ENCODE data around the gene NF1. TPM values are rescaled to one million over a fixed set of nuclear protein-coding genes. Genes with fewer than 3 reads are reported as not detected.
"Not testable (repeated sequence)": the region's sequence is repeated elsewhere in the genome, so short reads cannot be mapped to it uniquely, and the experiment has no call there.

Gene NF1
- polyA plus RNA-seq, 4 donors: 38.3 to 46.2 (median 41.9) TPM

DNA sequence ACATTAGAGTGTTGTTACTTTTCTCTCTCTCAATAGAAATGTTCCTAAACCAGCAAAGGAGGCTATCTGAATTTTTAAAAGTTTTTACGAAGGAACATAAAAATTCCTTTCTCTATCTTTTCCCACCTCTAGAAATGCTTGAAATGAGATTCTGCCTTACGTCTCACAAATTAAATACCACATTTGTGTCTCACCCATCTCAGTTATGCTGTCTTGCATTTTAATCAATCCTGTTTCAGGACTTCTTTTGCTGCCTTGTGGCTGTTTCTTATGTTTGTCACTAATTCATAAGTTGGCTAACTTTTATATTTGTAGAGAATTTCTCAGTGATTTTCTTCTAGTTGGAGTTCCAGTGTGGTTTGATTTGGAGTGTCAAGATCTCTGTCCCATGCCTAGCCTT is 198.8 kb downstream of the NF1 start:
- DNase-seq (ENCODE audit: low read depth in 4 of 4, low spot score in 3 of 4): no peak

DNA sequence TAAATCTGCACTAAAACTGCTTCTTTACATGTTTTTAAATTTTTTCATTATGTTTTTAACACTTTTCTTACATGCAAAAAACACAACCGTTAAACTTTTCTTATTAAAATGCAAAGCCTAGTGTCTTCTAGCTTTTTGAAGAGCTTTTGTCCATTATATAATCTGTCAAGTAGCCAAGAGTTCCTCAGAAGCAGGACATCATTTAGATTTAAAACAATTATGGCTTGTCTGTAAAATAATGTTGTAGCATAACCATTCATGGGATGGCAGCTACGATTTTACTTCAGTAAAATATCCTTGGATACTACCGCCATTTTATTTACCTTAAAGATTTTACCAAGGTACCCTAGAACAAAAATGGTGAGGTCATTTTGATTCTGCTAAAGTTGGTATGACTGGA is 199.5 kb downstream of the NF1 start:
- DNase-seq (ENCODE audit: low read depth in 4 of 4, low spot score in 3 of 4): no peak

DNA sequence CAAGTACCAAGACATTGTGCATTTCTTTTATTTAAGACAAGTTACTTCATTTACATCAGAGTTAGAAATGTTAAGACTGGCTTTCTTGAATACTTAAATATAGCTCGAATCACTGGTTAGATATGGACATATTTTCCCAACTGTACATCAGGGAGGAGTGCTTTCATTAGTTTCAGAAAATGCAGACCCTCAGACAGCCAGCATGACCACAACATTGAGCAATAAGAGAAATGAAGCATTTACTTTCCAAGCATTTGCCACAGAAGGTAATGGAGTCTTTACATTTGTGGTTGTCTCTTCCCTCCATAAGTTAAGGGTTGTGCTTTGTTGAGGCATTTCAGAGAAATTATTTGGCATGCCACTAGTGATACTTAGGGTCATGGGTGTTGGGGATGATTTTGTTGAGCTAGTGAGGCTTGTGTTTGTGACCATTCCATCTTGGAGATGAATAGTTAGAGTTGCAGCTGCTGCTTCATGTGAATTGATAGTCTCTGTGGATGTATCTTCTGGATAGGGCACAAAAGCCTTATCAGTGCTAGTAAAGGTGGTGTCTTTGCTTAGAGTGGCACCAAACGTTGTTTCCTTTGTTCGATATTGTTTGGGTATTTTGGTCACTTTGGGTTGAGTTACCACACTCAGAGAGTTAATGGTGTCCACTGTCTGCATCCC is 200.2 kb downstream of the NF1 start:
- DNase-seq (ENCODE audit: low read depth in 4 of 4, low spot score in 3 of 4): no peak

DNA sequence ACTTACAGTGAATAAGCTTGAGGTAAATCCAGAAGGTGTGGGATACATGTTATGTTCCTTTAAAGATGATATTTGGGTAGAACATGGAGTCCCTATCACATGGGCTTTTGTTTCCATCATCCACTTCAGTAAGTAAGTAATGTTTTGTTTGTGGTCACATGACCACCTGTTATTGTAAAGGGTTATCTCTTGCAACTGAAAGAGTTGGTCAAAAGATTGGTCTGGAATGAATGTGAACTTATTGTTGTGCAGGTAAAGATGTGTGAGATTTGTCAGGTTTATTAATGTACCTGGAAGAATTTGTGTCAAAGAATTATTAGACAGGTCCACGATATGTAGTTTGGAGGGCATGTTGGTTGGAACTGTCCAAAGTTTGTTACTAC is 200.7 kb downstream of the NF1 start:
- DNase-seq (ENCODE audit: low read depth in 4 of 4, low spot score in 3 of 4): no peak

DNA sequence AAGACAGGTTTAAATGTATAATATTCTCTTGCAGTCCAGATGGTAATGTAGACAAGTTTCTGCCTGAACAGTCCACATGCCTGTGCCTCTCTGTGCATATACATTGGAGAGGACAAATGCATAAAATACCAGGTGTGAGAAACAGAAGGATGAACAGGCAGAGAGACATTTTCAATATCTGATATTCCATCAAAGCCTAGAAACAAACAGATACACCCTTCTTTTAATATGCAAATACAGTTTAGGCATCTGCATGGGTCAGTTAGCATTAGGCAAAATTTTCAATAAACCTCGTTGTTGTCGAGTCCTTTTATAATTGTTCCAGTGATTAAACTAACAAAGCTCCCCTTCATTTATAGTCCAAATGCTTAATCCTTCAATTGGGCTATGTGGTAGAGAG is 201.4 kb downstream of the NF1 start:
- no peak for DNase-seq (ENCODE audit: low read depth in 4 of 4, low spot score in 3 of 4)

DNA sequence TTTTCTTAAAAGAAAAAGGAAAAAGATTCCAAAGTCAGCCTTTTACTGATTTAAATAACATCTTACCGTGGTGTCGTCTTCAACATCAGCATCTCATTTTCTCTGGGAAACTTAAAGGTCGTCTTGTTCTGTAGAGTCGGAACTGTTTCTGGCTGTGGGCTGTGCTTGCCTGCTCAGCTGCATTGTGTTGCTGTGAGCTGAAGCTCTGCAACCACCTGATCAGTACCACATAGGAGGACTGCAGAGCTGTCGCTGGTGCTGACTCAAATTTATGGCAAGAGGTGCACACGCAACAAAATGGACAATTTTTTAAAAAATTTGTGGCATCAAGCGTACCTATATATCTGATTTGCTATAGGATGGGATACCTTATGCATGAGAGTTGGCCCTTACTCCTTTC is 202.3 kb downstream of the NF1 start, which contains the start of gene OMG:
TSS of gene OMG (minus strand) at position 150 of the 400 bp plus-strand sequence. CDS start 908 bp downstream, outside the sequence.
- DNase-seq (ENCODE audit: low read depth in 4 of 4, low spot score in 3 of 4): no peak

DNA sequence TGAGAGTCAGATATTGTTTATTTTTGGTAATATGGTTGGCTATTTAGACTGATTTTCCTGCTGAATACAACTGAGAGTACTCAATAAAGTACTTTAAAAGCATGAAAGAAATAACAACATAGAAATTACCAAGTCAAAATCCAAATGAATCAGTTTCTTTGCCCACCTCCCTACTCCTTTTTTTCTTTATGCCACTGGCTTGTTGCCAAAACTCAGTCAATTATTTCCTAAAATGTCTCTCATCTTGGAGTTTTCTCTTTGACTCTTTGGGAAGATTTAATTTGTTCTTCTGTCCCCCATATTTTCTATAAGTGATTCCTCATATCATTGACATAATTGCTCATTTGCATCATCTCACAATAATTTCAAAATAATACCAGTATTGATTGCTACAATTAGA is 204.8 kb downstream of the NF1 start:
- no peak for DNase-seq (ENCODE audit: low read depth in 4 of 4, low spot score in 3 of 4)

DNA sequence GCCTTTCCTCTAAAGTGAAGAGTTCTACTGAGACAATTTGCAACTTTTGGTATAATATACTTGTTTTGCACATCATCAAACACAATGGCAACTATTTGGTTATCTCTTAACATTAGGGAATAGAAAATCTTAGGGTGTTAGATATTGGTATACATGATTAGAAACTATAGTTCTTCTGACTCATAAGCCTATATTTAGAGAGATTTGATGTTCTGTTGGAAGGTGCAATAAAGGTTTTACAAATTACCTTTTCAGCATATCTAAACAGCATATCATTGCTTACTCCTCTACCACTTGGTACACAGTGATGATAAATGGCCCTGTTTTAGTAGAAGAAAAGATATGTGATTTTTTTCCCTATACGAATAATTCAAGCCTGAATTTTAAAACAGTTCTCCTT is 212.9 kb downstream of the NF1 start:
- no peak for DNase-seq (ENCODE audit: low read depth in 4 of 4, low spot score in 3 of 4)

DNA sequence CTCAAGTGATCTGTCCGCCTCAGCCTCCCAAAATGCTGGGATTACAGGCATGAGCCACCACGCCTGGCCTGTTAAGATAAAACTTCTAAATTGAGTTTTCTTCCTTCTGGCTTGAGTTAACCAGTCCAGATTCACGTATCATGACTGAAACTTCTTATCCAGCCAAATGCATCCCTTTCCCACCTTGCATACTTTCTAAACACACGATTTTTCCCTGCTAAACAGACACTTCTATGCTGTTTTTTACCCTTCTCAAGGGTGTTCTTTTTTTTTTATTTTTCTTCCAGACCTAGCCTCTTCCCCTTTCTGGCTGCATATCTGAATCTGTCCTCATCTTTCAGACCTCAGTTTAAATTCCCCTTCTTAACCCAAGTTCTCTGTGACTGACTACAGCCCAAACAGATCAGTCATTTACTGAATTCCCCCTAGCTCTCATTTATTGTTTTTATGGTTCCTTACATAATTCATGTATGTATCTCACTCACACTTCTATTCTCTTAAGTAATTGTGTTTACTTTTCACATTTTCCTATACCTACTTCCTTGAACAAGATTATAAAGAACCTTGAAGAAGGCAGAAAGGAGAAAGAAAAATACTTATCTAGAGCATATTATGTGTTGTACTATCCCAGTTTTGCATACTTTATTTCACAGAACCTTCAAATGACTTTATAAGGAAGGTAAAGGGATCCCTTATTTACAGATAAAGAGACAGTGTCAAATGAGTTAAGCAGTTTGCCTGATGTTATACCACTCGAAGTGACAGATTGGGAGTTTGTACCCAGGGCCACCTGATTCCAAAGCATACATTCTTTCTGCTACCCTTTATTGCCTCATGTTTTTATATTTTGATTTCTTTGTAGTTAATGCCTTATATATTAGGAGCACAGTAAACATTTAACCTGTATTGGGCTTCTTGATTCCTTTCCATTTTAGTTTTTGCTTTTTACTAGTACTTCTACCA is 213.9 kb downstream of the NF1 start:
- no peak for DNase-seq (ENCODE audit: low read depth in 4 of 4, low spot score in 3 of 4)

DNA sequence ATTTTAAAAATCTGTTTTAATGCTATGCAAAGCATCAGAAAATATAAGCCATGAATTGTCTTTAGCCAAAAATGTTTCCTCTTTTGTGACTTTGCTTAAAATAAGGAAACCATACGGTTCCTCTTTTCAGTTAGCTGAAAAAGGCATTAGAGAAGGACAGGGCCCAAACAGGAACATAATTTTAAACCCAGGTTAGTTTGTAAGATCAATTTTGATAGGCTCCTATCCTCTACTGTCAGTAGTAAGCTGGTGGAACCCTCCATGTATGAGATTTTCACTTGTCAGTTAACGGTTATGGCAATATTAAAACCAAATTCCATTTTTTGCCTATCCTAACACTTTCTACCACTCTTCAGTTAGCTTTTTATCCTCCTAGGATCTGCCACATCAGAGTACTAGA is 214.8 kb downstream of the NF1 start:
- DNase-seq (ENCODE audit: low read depth in 4 of 4, low spot score in 3 of 4): no peak

DNA sequence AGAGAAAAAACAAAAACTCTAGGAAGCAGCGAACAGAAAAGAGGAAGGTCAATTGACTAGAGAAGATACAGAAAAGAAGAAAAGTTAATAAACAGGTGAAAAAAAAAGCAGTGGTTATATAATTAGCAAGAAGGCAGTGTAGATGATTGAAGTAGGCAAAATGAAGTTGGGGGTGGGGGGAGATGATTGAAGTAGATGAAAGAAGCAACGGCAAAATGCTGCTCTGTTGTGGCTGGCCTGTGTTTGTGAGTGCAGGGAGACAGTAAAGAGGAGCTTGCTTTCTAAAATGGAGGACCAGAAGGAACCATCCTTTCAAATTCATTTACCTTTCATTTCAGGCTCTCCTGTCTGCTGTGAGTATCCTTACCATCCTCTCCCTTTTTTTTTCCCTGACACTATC is 215.5 kb downstream of the NF1 start:
- DNase-seq (ENCODE audit: low read depth in 4 of 4, low spot score in 3 of 4): no peak

DNA sequence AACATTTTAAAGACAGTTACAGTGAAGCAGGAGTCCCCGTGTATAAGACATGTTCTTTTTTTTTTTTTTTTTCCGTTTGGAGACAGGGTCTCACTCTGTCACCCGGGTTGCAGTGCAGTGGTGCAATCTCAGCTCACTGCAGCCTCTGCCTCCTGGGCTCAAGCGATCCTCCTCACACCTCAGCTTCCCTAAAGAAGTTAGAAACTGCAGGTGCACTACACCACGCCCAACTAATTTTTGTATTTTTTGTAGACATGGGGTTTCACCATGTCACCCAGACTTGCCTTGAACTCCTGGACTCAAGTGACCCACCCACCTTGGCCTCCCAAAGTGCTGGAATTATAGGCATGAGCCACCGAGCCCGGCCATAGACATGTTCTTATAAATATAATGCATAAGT is 216.1 kb downstream of the NF1 start:
- no peak for DNase-seq (ENCODE audit: low read depth in 4 of 4, low spot score in 3 of 4)

DNA sequence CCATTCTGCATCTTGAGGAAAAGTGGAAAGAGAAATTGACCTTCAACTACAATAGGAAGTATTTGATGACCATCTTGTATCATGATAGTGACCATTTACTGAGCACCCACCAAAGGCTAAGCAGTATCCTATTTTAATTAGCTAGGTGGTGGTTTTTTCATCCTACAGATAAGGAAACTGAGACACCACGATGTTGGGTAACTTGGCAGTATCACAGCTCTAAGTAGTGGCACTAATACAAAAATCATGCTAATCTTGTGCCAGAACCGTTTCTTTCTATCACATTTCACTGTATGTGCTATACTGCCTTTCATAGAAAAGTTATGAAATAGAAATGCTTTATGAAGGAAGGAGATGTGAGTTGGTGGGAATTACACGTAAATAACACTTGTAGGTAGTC is 216.7 kb downstream of the NF1 start:
- DNase-seq (ENCODE audit: low read depth in 4 of 4, low spot score in 3 of 4): no peak

DNA sequence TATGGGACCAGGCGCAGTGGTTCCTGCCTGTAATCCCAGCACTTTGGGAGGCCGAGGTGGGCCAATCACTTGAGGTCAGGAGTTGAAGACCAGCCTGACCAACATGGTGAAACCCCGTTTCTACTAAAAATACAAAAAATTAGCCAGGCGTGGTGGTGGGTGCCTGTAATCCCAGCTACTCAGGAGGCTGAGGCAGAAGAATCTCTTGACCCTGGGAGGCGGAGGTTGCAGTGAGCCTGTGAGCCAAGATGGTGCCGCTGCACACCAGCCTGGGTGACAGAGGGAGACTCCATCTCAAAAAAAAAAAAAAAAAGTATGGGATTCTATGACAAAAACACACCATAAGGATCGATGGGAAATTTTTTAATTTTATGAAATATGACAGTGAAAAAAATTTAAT is 217.4 kb downstream of the NF1 start:
- not testable (repeated sequence) for DNase-seq (ENCODE audit: low read depth in 4 of 4, low spot score in 3 of 4)

DNA sequence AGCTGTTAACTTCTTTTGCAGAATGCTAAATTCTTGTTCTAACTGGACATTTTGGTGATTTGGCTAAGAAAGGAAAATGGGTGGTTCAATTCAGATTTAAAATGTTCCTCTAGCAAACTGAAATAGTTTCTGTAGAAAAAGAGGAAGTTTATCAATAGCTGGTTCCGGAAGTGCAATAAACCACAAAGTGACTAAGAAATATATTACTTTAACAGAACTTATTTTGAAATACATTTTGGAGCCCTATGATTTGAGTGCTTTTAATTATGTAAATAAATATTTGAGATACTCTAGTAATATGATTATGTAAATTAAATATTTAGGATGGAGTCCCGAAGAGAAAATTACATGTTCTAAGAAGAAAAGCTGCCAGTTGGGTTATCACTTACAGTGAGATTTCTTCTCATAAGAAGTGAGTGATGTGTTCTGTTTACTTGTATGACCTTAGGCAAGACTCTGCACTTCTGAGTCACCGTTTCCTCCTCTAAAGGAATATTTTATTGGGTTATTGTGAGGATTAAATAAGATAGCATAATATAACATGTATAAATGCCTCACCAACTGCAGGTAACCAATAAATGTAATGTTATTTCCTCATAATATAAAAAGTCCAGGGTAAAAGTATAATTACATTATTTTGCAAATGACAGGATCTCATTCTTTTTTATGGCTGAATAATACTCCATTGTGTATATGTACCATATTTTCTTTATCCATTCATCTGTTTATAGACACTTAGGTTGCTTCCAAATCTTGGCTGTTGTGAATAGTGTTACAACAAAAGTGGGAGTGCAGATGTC is 219.4 kb downstream of the NF1 start, which contains the start of gene EVI2B:
TSS of gene EVI2B (minus strand) at position 73 of the 800 bp plus-strand sequence. CDS start 8,445 bp downstream, outside the sequence.
- DNase-seq (ENCODE audit: low read depth in 4 of 4, low spot score in 3 of 4): no peak

DNA sequence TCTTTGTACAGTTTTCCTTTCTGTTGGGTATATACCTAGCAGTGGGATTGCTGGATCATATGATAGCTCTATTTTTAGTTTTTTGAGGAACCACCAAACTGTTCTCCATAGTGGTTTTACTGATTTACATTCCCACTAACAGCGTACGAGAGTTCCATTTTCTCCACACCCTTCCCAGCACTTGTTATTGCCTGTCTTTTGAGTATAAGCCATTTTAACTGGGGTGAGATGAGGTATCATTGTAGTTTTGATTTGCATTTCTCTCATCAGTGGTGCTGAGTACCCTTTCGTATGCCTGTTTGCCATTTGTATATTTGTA is 220.0 kb downstream of the NF1 start:
- no peak for DNase-seq (ENCODE audit: low read depth in 4 of 4, low spot score in 3 of 4)

DNA sequence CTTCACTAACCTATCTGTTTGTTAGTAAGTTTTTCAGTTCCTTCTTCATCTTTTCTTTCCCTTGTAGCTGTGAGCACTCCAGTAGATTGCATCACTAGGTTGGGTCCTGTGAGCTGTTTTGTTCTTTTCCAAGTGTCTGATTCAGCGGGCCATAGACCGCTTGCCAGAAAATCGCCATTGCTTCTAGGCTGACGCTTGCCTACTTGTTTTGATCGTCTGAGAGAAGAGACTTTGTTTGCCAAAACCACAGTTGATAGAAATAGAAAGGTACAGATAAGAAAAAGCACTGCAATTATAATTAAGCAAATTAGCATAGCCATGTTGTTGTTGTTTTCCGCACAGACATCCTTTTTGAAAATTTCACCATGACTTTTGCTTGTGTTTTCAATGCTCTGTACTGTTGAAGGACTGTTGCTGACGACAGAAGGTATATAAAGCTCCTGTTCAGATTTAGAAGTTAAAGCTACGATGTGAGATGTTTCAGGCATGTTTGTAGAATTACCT is 223.6 kb downstream of the NF1 start:
- no peak for DNase-seq (ENCODE audit: low read depth in 4 of 4, low spot score in 3 of 4)

DNA sequence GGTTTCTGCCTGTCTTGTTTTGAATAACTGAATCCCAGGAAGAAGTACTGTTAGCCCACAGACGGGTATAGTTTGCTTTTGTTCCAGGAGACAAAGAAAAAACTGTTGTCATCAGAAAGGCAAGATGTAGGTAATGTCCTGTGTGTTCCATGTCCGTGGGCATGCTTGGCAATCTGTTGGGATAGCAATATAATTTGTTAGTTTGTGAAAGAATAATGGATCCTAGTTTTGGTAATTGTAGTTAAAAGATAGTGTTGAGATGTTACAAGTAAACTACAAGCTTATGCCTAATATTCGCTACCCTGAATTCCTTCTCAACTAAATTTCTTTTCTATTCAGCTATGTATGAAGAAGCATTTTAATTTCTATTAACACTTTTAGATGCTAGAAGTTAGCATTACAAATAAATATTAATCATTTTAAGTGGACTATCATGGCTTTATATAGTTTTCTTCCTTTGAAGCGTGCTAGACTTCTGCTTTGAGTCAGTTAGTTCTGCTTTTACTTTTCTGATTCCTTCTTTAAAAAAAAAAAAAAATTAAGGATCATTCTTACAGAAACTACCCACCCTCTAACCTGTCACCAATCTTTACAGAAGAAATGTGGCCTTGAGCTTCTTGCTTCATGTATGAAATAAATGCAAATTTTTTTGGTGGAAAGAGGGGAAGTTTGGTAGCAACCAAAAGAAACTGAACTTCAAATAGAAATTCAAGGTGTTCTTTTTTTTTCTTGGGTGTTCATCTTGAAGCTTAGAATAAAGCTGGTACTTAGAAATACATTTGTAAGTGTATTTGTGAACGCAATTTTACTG is 224.3 kb downstream of the NF1 start:
- no peak for DNase-seq (ENCODE audit: low read depth in 4 of 4, low spot score in 3 of 4)

DNA sequence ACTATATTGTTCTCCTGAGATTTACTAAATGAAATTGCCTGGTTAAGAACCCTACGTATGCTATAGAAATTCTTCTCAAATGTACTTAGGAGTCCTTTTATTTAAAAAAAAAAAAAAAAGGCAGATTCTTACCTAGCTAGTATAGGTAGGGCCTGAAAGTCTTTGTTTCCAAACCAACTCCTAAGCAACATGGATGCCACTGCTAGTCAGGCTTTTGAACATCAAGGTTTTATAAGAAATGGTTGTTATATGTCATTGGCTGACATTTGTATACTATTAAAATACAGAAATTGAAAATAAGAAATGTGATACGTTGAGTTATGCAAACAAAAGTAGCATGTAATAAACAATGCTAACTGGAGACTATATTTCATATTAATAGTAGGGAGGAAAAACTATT is 225.5 kb downstream of the NF1 start:
- no peak for DNase-seq (ENCODE audit: low read depth in 4 of 4, low spot score in 3 of 4)

DNA sequence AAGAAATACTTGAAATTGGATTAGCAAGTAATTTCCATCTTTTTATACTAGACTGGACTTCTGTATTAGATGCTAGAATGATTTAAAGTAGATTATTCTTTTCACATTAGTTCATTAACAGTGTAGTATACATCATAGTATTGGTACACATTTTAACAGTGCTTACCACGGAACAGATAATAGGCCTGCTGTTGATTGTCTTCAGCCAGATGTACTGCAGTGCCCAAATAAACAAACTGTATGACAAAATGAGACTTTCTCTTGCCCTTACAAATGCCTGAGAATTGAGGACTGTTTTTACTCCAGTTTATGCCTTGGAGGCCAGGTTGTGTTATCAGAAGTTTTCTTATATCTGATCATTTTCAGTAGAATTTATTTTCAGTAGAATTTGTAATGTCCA is 226.0 kb downstream of the NF1 start:
- no peak for DNase-seq (ENCODE audit: low read depth in 4 of 4, low spot score in 3 of 4)
